Common myeloid progenitor, CD34-positive (primary cell): Measurements from ENCODE around the gene ATP11A.
A peak's percentile ranks its signal among the peaks of the same experiment; 100 is the strongest.
"Not testable (repeated sequence)": the region's sequence is repeated elsewhere in the genome, so short reads cannot be mapped to it uniquely, and the experiment has no call there.

ENCODE experiments used
- CTCF ChIA-PET: fragments of 350-600 bp; sonication (Branson Sonifier 250); formaldehyde crosslinking; loops from one replicate; lab custom pipeline; 2021; ENCODE audit warnings: antibody characterized with exemption; lab: Charles Lee
- POLR2A ChIA-PET: fragments of 350-600 bp; sonication (Branson Sonifier 250); formaldehyde crosslinking; loops from one replicate; lab custom pipeline; 2021; ENCODE audit warnings: antibody characterized with exemption; lab: Charles Lee
- DNase-seq, 3 donors: peaks; one replicate each; pipeline versions ENCODE4 v3.0.0 to v3.0.0-alpha.2; 2013
- H3K27ac ChIP-seq, 2 experiments: 1 replicate in 1 of 2; 2 replicates in 1 of 2; pipeline ENCODE4 v1.7.0; 2013; ENCODE audit warnings: inconsistent platforms in 2 of 2, low read length in 2 of 2, mild to moderate bottlenecking in 2 of 2, low read depth in 1 of 2, moderate library complexity in 1 of 2; ENCODE audit not compliant: severe bottlenecking in 2 of 2, insufficient read depth in 1 of 2, poor library complexity in 1 of 2
- H3K27me3 ChIP-seq, 5 experiments: replicated peaks in 2 of 5; 1 replicate in 3 of 5; 2 replicates in 2 of 5; pipeline versions ENCODE4 v1.6.1 to v1.7.0; 2013; ENCODE audit warnings: low read length in 4 of 5, mild to moderate bottlenecking in 2 of 5, moderate library complexity in 2 of 5, inconsistent platforms in 1 of 5; ENCODE audit not compliant: insufficient read depth in 5 of 5, control insufficient read depth in 4 of 5
- H3K36me3 ChIP-seq, 4 experiments: 1 replicate in 2 of 4; 2 replicates in 2 of 4; pipeline versions ENCODE4 v1.6.1 to v1.7.0; 2013; ENCODE audit warnings: low read length in 3 of 4, control low read depth in 1 of 4, mild to moderate bottlenecking in 1 of 4; ENCODE audit not compliant: control insufficient read depth in 4 of 4, insufficient read depth in 4 of 4
- H3K4me1 ChIP-seq, 4 experiments: 1 replicate in 3 of 4; 2 replicates in 1 of 4; pipeline versions ENCODE4 v1.6.1 to v1.7.1; 2013; ENCODE audit warnings: low read length in 3 of 4, mild to moderate bottlenecking in 3 of 4, control low read depth in 1 of 4, inconsistent platforms in 1 of 4, moderate library complexity in 1 of 4; ENCODE audit not compliant: control insufficient read depth in 4 of 4, insufficient read depth in 4 of 4; ENCODE audit errors: control extremely low read depth in 1 of 4
- H3K4me3 ChIP-seq, 7 experiments: 1 replicate in 4 of 7; 2 replicates in 3 of 7; pipeline versions ENCODE4 v1.5.1 to v1.7.0; 2013; ENCODE audit warnings: mild to moderate bottlenecking in 7 of 7, low read length in 6 of 7, moderate library complexity in 6 of 7, inconsistent platforms in 2 of 7, low read depth in 2 of 7, control low read depth in 1 of 7; ENCODE audit not compliant: insufficient read depth in 4 of 7, control insufficient read depth in 1 of 7; ENCODE audit errors: extremely low read depth in 1 of 7
- H3K9me3 ChIP-seq, 5 experiments: 1 replicate in 4 of 5; 2 replicates in 1 of 5; pipeline versions ENCODE4 v1.6.1 to v1.7.1; 2013; ENCODE audit warnings: low read length in 4 of 5, mild to moderate bottlenecking in 2 of 5, inconsistent platforms in 1 of 5, low read depth in 1 of 5, moderate library complexity in 1 of 5; ENCODE audit not compliant: control insufficient read depth in 4 of 5, insufficient read depth in 2 of 5; ENCODE audit errors: control extremely low read depth in 1 of 5
- WGBS: methylation state at CpG from one replicate; pipeline ENCODE4 v1.1.5; 2013; ENCODE audit not compliant: insufficient coverage; 5-methylcytosine and 5-hydroxymethylcytosine counted together

The ATP11A gene

GRCh38 chr13:112883241-112883945 lies 193.6 kb downstream of the ATP11A start:
- no peak overlapping the region for H3K27ac ChIP-seq
- no peaks in the 10 kb centered on the region for H3K9me3 ChIP-seq
- no peak overlapping the region for H3K4me3 ChIP-seq
- DNase-seq = no peak
- peaks cover 0 to 3% (median 0%) of the 10 kb centered on the region in 5 experiments for H3K27me3 ChIP-seq
- CTCF ChIA-PET = interaction anchor here (0.7 to 1.2 kb wide), 2 partner anchors 9 to 147 kb away, joined by 3 to 4 read pairs; no protein-coding TSS in a partner anchor
- POLR2A ChIA-PET = no interaction called here
- peaks cover 0 to 9% (median 2%) of the 10 kb centered on the region in 4 experiments for H3K4me1 ChIP-seq
- 93% methylated on average over 9 of the region's 24 CpGs for WGBS
- H3K36me3 ChIP-seq = peaks cover 0 to 35% (median 10%) of the 10 kb centered on the region in 4 experiments

GRCh38 chr13:112884700-112885099 lies 194.9 kb downstream of the ATP11A start:
- not testable (repeated sequence) for DNase-seq
- CTCF ChIA-PET = interaction anchor here (1.1 to 2.0 kb wide), 3 partner anchors 8 to 10 kb away, joined by 3 to 18 read pairs (median 4); no protein-coding TSS in a partner anchor

GRCh38 chr13:112885242-112885781 lies 195.5 kb downstream of the ATP11A start:
- CTCF ChIA-PET = interaction anchor here (1.1 to 2.0 kb wide), 3 partner anchors 8 to 11 kb away, joined by 3 to 18 read pairs (median 4); no protein-coding TSS in a partner anchor
- peaks cover 0 to 3% (median 0%) of the 10 kb centered on the region in 5 experiments for H3K27me3 ChIP-seq
- 91% methylated on average over 19 of the region's 19 CpGs for WGBS

More at GRCh38 chr13:112884700-112885099, 194.9 kb downstream of the ATP11A start:
- H3K9me3 ChIP-seq, POLR2A ChIA-PET, H3K4me3 ChIP-seq, H3K27me3 ChIP-seq, H3K4me1 ChIP-seq, H3K27ac ChIP-seq: not testable (repeated sequence)
- WGBS = 90% methylated on average over 11 of the region's 13 CpGs
- H3K36me3 ChIP-seq = peaks cover 0 to 31% (median 10%) of the 10 kb centered on the region in 4 experiments

GRCh38 chr13:112885782-112886268 lies 196.0 kb downstream of the ATP11A start:
- peak in 2 of 3 donors; percentile 41 to 52 for DNase-seq
- H3K27ac ChIP-seq = no peak overlapping the region
- H3K4me1 ChIP-seq = peaks cover 0 to 9% (median 2%) of the 10 kb centered on the region in 4 experiments
- ChIA-PET POLR2A (interaction anchor here (0.6 kb wide), 1 partner anchor 12 kb away, joined by 3 read pairs; no protein-coding TSS in a partner anchor), CTCF (interaction anchor here (0.6 to 2.0 kb wide), 4 partner anchors 8 to 36 kb away, joined by 3 to 18 read pairs (median 4); no protein-coding TSS in a partner anchor)
- 47% methylated on average over 25 of the region's 25 CpGs for WGBS
- H3K27me3 ChIP-seq = peaks cover 0 to 3% (median 0%) of the 10 kb centered on the region in 5 experiments
- peaks cover 0 to 24% (median 8%) of the 10 kb centered on the region in 4 experiments for H3K36me3 ChIP-seq
- H3K9me3 ChIP-seq = no peaks in the 10 kb centered on the region
- peak overlapping the region in 2 of 7 experiments; percentile 46 to 51 for H3K4me3 ChIP-seq

More at GRCh38 chr13:112885242-112885781, 195.5 kb downstream of the ATP11A start:
- DNase-seq = no peak
- Histone ChIP-seq H3K4me1 (peaks cover 0 to 9% (median 2%) of the 10 kb centered on the region in 4 experiments), H3K9me3 (no peaks in the 10 kb centered on the region), H3K27ac (no peak overlapping the region), H3K4me3 (peak overlapping the region in 1 of 7 experiments; percentile 51), H3K36me3 (peaks cover 0 to 28% (median 10%) of the 10 kb centered on the region in 4 experiments)
- POLR2A ChIA-PET = interaction anchor here (0.6 kb wide), 1 partner anchor 12 kb away, joined by 3 read pairs; no protein-coding TSS in a partner anchor

GRCh38 chr13:112887151-112887550 lies 197.3 kb downstream of the ATP11A start:
- ChIA-PET POLR2A (no interaction called here), CTCF (interaction anchor here (0.6 kb wide), 1 partner anchor 12 kb away, joined by 3 read pairs; no protein-coding TSS in a partner anchor)
- 93% methylated on average over 6 of the region's 6 CpGs for WGBS
- no peak overlapping the region for H3K27ac ChIP-seq
- H3K9me3 ChIP-seq = no peaks in the 10 kb centered on the region
- no peak overlapping the region for H3K4me3 ChIP-seq
- peaks cover 0 to 9% (median 2%) of the 10 kb centered on the region in 4 experiments for H3K4me1 ChIP-seq
- no peak for DNase-seq
- H3K27me3 ChIP-seq = peaks cover 0 to 3% (median 0%) of the 10 kb centered on the region in 5 experiments
- peaks cover 0 to 11% (median 4%) of the 10 kb centered on the region in 4 experiments for H3K36me3 ChIP-seq

- peaks cover 0 to 7% (median under 1%) of the 10 kb centered on the region in 4 experiments for H3K36me3 ChIP-seq
- peaks cover 0 to 12% (median 5%) of the 10 kb centered on the region in 4 experiments for H3K4me1 ChIP-seq
- ChIA-PET POLR2A (no interaction called here), CTCF (interaction anchor here (0.6 kb wide), 1 partner anchor 13 kb away, joined by 3 read pairs; no protein-coding TSS in a partner anchor)
- H3K9me3 ChIP-seq = no peaks in the 10 kb centered on the region
- WGBS = 96% methylated on average over 9 of the region's 10 CpGs
- H3K27me3 ChIP-seq = peaks cover 0 to 3% (median 0%) of the 10 kb centered on the region in 5 experiments
- H3K27ac ChIP-seq = no peak overlapping the region
- DNase-seq = no peak
- no peak overlapping the region for H3K4me3 ChIP-seq
These were observed 197.7 kb downstream of the ATP11A start for GRCh38 chr13:112887557-112887991.
